Fibroblast of skin of abdomen (primary cell): ENCODE data around the gene SELENOO.
A peak's percentile ranks its signal among the peaks of the same experiment; 100 is the strongest.
"Not testable (repeated sequence)": the region's sequence is repeated elsewhere in the genome, so short reads cannot be mapped to it uniquely, and the experiment has no call there.

Experiments used
- DNase-seq: peaks from one replicate; pipeline ENCODE4 v3.0.0-alpha.2; 2013

Gene SELENOO

DNA sequence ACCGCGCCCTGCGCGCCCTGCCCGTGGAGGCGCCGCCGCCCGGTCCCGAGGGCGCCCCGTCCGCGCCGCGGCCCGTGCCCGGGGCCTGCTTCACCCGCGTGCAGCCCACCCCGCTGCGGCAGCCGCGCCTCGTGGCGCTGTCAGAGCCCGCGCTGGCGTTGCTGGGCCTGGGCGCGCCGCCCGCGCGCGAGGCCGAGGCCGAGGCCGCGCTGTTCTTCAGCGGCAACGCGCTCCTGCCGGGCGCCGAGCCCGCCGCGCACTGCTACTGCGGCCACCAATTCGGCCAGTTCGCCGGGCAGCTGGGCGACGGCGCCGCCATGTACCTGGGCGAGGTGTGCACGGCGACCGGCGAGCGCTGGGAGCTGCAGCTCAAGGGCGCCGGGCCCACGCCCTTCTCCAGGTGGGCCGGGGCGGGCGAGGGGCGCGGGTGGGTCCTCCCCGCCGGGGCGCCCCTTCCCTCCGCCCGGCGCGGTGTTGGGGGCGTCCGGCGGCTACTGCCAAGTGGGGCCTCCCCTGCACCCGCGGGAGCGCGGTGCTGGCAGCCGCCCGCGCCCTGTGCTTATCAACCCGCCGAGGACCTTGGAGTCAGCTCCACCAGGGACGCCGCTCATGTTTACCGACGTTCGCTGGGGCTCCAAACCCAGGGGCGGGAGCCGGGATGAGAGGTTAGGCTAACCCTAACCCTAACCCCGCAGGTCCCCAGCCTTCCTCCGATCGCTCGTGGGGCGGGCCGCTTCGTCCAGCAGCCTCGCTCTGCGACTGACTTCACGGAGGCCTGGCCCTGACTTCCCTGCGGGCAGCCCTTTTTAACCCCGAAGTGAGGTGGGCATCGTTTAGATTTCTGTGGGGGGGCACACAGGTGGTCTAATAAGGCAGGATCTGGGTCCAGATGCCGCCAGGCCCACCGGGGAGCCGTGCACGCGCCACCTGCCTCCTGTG, 649 bp downstream of the SELENOO start:
- DNase-seq, result no peak

DNA sequence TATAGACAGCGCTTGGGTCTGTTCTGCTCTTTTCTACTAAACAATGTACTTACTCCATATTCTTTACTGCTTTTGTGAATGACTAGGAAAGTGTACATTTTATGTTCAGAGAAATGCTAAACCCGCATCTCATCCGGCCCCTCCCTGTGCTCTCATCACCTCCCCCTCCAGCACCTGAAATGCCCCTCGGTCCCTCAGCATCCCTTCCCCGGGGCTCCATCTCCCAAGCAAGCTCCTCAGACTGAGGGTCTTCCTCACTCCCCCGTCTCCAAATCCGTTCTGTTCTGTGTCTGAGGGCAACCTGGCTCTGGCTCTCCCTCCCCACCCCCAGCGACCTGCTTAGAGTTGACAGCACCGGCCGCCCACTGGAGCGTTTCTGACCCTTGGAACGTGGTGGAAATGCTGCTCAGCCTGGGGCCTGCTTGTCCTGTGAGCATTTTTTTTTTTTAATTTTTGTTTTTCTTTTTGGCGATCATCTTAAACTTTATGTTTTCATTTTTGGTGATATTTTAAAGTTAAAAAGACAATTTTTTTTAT, 1.4 kb downstream of the SELENOO start:
- DNase-seq, result no peak

DNA sequence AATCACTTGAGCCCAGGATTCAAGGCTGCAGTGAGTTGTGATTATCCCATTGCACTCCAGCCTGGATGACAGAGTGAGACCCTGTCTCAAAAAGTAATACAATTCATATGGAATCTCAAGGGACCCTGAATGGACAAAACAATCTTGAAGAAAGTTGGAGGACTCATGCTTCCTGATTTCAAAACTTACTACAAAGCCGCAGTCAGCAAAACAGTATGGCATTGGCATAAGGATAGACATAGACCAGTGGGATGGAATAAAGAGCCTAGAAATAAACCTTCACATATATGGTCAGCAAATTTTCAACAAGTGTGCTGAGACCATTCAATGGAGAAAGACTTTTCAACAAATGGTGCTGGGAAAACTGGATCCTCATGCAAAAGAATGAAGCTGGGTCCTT, 2.5 kb downstream of the SELENOO start:
- DNase-seq, result no peak

DNA sequence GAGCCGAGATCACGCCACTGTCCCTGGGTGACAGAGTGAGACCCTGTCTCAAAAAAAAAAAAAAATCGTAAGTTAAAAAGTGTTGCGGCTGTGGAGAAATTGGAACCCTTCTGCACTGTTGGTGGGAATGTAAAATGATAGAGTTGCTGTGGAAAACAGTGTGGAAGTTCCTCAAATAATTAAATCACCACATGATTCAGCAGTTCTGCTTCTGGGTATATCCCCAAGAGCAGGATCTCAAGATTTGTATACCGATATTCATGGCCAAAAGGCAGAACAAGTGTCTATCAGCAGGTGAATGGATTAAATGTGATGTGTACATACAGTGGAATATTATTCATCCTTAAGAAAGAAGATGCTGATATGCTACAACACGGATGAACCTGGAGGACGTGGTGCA, 3.8 kb downstream of the SELENOO start:
- no peak for DNase-seq

DNA sequence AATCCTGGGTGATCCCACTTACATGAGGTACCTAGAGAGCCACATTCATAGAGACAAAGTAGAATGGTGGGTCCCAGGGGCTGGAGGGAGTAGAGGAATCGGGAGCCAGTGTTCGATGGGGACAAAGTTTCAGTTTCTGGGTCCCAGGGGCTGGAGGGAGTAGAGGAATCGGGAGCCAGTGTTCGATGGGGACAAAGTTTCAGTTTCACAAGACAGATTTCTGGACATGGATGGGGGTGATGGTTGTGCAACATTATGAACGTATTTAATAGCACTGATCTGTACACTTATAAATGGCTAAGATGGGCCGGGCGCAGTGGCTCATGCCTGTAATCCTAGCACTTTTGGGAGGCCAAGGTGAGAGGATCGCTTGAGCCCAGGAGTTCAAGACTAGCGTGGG, 4.2 kb downstream of the SELENOO start:
- DNase-seq, result not testable (repeated sequence)

DNA sequence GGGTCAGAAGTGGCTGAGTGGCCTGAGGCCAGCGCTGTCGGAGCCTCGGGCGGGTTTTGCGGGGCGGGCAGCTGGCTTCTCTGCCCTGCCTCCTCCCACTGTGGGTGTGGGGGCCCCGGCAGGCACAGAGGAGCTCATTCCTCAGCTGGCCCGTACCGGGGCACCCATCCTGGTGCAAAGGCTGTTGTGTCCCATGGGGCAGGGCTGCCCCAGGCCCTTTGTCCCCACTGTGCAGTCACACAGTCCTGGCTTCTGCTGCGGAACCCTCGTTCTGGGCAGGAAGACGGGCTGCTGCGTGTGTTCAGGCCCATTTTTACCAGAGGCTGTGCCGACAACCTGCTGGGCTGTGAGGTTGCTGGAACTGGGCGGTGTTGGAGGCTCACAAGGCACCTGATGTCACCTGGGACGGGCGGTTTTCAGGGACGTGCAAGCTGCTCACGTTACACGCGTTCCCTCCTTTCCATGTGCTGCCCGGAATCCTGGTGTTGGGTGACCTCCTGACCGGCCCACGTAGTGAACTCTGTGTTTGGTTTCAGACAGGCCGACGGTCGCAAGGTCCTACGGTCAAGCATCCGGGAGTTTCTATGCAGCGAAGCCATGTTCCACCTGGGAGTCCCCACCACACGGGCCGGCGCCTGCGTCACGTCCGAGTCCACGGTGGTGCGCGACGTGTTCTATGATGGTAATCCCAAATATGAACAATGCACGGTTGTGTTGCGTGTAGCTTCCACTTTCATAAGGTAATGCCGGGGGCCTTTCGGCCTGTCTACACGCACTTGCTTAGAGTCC, 5.2 kb downstream of the SELENOO start:
- DNase-seq, result no peak

DNA sequence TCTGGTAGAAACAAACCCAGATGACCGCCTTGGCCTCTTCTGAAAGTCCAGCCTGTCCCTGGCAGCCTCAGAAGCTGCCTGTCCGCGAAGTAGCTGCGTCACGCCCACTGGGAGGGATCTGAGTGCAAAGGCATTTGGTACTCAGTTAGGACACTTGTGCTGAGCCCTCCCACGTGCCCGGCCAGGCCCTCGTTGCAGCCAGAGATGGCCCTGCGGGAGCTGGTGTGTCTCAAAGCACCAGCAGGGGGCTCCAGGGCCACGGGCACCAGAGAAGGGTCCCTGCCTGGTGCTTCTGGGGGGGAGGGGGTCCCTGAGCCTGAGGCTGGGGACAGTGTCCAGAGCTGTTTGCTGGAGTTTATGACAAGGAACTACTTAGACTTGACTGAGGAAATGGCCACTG, 5.8 kb downstream of the SELENOO start:
- DNase-seq, result peak; percentile 17

DNA sequence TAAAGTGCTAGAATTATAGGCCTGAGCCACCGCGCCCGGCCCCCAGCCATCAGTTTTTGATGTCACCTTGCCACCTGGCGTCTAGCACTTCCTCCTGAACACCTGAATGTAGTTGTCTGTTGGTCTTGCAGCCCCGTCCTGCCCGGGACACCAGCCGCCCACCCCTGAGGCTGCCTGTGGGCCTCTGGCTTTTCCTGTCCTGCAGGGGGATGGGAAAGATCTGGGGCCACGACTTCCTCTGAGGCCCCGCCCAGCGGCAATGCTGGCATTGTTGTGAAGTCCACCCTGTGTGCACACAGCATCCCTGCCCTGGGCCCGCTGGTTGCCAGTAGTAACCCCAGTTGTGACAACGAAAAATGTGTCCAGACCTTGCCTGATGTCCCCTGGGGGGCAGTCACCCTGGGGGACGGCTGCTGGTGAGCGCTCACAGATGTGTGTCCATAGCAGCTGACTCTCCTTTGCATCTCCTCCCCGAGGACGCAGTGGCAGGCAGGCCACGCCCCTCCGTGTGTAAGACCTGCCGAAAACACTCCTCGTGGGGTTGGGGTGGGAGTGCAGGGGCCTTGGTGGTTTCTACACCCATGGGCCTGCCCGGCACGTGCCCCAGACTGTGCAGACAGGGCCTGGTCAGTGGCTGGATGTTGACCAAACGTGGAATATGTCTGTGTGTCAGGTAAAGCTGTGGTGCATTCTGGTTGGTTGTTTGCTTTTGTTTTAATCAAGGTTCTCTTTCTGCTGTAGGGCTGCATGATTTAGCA, 6.8 kb downstream of the SELENOO start:
- no peak for DNase-seq

DNA sequence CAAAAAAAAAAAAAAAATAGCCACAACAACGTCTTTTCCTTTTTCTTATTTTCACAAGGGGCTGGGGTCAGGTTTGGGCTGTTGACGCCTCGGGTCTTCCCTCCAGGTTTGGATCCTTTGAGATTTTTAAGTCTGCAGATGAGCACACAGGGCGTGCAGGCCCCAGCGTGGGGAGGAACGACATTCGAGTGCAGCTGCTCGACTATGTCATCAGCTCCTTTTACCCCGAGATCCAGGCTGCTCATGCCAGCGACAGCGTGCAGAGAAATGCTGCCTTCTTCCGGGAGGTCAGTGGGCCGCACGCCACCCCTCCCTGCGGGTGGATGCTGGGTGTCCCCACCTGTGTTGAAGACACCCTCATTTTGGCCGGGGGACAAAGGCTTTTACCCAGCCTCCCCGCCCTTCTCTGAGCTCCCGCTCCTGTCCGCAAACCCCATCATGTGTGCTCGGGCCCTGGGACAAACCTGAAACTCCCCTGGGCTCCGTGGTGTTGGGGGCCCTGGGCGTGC, 7.7 kb downstream of the SELENOO start:
- no peak for DNase-seq

DNA sequence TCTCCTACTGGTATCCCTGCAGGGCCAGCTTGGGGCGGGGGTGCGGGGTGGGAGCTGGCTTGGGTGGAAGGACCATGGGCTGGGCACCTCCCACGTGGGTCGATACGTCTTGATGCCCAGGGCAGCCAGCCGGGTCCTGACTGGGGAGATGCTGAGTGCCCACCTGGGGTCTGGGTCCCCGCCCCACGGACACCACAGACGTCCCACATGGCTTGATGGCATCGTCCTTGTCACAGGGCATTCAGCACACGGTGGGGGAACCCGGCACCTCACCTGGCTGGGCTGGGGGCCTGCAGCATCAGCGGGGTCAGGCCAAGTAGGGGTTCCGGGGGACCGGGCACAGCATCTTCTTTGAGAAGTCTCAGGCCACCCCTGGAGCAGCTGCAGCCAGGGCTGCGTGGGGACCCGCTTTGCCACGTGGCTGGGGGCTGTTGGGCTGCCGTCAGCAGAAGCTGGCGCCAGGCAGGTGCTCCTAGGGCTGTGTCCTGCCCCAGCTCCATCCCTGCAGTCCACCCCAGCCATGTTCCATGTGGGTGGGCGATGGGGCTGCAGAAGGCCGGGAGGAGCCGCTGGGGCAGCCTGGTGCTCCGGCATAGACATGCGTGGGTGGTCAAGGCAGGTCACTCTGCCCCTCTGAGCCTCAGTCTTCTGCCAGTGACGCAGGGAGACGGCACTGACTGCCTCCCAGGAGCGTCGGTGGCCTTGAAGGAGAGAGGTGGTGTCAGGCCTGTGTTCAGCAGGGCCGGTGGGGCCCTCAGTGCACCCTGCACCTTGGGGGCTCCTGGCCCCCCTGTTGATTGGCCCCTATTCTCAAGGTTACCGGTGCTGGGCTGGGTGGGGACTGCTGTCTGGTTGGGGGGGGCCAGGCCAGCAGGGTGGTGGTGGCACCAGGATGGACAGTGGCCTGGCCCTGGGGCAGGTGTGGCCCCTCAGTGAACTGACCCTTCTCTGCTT, 8.4 kb downstream of the SELENOO start:
- DNase-seq, result no peak

DNA sequence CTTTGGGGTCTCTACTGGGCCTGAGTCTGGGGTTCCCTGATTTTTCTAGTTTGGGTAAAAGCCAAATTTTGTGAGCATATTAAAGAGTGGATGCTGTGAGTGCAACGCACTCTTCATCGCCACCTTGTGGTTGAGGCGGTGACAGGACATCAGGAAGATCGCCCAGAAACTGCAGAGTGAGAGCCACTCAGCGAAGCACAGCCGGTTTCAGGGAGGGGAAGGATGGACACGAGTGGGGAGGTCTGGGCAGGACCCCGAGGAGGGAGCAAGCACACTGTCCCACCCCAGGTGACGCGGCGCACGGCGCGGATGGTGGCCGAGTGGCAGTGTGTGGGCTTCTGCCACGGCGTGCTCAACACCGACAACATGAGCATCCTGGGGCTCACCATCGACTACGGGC, 9.1 kb downstream of the SELENOO start:
- DNase-seq, result peak; percentile 57

DNA sequence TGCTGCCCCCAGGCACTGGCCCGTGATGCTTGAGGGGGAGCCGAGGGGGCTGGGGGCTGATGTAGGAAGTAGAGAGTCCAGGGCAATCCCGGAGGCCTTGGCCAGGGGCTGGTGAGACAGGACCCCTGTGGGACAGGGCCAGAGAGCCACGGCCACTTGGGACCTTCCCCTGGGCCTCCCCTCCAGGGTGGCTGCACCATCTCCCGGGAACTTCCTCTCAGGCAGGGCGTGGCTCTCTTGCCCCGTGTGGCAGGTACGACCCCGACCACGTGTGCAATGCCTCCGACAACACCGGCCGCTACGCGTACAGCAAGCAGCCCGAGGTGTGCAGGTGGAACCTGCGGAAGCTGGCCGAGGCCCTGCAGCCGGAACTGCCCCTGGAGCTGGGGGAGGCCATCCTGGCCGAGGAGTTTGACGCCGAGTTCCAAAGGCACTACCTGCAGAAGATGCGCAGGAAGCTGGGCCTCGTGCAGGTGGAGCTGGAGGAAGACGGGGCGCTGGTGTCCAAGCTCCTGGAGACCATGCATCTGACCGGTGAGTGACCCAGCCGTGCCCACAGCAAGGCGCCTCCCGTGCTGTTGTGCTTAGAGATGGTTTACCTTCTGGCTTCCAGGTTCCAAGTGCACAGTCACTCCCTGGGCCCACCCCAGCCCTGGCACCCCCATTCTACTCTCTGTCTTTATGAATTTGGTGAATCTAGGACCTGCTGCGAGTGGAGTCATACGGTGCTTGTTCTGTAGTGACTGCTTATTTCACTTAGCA, 9.7 kb downstream of the SELENOO start:
- DNase-seq, result no peak

DNA sequence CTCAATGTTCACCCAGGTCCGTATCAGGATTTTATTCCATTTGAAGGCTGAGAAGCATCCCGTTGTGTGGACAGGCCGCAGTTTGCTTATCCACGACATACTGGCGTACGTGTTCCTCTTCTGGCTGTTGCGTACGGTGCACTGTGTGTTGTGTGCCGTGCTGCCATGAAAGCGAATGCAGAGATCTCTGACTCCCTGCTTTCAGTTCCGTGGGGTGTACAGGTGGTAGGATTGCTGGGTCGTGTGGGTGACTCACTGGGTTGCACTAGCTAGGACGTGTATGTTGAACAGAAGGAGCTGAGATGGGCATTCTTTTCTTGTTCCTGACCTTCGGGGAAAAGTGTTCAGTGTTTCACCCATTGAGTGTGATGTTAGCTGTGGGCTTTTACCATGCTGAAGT, 10.3 kb downstream of the SELENOO start:
- no peak for DNase-seq

DNA sequence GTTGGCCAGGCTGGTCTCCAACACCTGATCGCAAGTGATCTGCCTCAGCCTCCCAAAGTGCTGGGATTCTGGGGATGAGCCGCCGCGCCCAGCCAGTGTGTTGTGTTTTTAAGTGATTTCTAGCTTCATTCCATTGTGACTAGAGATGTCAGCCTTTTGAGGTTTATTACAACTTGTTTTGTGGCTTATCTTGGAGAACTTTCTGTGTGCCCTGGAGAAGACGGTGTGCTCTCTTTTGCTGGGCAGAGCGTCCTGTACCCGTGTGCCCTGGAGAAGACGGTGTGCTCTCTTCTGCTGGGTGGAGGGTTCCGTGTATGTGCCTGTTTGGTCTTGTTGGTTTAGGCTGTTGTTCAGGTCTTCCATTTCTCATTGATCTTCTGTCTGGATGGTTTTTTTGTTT, 12.5 kb downstream of the SELENOO start:
- DNase-seq, result no peak

DNA sequence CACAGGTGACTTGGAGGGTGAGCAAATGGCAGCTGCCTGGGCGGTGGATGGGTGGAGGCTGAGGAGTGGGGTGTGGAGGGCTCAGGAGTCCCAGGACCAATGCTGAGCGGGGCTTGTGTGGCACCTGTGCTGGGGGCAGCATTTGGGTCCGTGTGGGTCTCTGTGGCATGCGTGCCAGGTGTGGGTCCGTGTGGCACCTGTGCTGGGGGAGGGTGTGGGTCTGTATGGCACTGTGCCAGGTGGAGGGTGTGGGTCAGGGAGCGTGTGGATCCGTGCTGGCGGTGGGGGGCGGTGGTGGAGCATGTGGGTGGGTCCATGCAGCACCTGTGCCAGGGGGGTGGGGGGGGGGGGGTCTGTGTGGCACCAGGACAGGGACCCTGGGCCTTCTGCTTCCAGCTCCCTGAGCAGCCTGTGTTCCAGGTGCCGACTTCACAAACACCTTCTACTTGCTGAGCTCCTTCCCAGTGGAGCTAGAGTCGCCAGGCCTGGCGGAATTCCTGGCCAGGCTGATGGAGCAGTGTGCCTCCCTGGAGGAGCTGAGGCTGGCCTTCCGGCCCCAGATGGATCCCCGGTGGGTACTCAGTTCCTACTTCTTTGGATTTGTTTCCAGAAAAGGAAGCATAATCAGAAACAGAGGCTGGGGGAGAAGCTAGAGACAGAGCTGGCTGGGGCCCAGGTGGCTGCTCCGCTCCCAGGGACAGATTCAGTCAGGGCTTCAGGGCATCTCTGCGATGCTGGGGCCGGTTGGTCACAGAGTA, 14.7 kb downstream of the SELENOO start:
- DNase-seq, result no peak

DNA sequence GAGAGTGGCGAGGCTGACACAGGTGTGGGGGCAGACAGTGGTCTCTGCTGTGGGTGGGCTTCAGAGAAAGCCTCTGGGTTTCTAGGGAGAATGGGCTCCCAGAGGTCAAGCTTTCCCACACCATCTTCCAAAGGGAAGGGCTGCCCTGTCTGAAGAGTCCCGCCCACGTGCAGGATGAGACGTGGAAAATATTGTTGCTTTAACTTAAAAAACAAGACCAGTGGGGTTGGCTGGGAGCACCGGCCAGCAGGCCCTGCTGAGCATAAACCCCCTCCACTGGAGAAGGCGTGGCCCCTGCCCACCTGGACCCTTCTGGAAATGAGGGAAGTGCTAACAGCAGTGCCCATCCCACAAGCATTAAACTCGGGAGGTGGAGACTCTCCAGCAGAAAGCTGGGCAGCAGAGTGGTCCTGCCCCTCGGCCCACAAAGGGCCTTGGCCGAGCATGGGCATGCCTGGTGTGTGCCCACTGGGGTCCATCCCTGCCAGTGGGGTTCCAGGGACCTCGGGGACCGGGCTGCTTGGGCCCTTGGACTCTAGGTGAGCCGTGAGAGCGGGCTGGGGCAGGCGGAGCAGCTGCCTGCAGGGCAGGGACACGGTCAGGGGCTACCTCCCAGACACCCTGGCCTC, 15.4 kb downstream of the SELENOO start:
- no peak for DNase-seq

DNA sequence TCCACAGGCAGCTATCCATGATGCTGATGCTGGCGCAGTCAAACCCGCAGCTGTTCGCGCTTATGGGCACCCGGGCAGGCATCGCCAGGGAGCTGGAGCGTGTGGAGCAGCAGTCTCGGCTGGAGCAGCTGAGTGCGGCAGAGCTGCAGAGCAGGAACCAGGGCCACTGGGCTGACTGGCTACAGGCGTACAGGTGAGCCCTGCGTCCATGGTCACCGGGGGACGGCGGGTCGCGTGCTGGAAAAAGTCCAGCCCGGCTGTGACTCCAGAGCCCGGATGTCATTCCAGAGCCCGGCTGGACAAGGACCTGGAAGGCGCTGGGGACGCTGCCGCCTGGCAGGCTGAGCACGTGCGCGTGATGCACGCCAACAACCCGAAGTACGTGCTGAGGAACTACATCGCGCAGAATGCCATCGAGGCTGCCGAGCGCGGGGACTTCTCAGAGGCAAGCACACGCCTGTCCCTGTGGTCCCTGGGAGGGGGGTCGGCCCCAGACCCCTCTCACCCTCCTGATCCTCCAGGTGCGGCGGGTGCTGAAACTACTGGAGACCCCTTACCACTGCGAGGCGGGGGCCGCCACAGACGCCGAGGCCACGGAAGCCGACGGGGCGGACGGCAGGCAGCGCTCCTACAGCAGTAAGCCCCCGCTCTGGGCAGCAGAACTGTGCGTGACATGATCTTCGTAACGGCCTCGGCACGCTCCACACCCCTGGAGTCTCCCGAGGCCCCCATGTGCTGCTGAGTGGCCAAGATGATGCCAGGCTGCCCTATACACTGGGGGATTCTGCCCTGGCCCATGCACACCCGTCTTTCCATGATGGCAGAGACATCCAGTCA, 16.1 kb downstream of the SELENOO start:
- no peak for DNase-seq

DNA sequence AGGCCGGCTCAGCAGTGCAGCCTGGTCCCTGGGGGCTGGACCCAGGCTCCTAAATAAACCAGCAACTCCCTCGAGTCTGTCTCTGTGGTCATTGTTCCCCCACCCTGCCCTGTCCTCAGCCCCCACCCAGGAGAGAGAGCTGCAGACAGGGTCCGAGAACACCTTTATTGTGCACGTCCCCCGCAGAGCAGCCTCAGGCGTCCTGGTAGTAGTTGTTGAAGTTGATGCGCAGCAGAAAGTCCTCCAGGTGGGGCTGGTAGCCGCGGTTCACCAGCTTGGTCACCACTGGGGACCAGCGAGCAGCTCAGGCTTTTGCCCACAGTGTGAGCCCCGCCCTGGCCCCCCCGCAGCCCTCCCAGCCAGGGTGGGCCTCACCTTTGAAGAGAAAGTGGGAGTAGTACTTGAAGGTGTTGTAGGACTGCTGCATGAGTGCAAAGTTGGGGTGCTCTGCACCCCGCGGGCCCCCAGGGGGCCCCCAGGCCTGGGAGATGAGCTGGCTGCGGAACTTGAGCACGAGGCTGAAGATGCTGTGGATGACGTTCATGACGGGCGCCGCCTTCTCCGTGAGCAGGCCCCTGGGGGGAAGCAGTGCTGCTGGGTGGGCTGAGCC, 16.8 kb downstream of the SELENOO start:
- no peak for DNase-seq
